GM18519 (cell line): ENCODE results near the gene EEF1AKMT1.

Experiments
- ATAC-seq: cut with Tn5 transposase; IDR thresholded peaks from one replicate; pipeline ENCODE4 v1.9.1; 2021; ENCODE audit warnings: mild to moderate bottlenecking, moderate library complexity; ENCODE audit not compliant: unreplicated experiment, low FRiP score

EEF1AKMT1 gene, protein sequence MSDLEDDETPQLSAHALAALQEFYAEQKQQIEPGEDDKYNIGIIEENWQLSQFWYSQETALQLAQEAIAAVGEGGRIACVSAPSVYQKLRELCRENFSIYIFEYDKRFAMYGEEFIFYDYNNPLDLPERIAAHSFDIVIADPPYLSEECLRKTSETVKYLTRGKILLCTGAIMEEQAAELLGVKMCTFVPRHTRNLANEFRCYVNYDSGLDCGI

DNA sequence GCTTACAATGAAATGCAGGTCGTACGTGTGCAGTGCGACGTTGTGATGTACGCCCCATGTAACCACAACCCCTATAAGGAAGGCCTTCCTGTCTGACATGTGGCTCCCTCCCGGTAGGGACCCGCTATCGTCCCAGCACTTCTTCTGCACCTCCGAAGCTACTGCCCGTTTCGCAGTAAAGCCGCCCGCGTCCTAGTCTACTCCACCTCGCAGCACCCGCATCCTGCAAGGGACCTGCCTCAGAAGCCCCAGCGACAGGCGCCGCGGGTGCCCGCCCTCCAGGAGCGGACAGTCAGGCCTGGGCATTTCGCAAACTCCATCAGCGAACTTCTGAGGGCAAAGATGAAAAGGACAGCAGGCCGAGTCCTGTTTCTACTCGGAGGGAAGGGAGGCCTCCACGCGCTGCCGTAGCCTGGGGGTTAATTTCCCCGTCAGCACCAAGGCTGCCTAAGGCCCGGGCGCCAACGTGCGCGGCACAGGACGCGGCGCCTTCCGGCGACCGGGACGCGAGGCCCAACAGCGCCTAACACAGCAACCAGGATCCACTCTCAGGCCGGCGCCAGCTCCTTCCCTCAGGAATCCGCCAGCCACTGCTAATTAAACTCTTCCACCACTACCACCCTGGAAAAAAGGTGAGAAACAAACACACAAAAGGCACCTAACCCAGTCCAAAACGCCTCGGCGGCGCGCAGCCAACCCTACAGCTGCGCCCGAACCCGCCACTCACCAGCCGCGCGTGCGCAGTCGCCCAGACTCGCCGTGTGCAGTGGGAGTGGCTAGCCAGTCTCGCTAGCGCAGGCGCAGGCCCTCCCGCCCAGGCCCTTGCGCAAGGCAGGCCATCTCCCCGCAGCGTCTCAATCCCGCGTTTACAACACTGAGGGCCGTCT lies at the start of gene EEF1AKMT1:
Gene EEF1AKMT1 (minus strand): TSS at position 768 of the 887 bp plus-strand sequence. CDS start 16,363 bp downstream, outside the sequence.
- peak; percentile 87 for ATAC-seq

DNA sequence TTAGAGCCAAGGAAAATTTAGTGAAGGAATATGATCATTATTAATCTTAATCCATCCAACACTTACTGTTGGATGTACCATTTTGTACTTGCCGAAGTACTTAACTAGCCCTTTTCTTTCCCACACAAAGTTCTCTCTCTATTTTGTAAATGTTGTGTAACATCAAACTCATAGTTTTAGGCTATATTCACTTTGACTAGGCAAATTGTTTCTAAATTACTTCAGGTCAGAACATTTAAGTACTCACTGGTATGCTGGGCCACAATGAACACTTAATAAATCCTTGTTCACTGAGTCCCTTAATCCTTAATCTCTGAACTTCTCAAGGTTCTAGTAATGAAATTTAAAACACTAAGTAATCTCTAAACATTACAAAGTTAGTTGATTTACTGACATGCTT lies 49.3 kb upstream of the EEF1AKMT1 start:
- no peak for ATAC-seq

DNA sequence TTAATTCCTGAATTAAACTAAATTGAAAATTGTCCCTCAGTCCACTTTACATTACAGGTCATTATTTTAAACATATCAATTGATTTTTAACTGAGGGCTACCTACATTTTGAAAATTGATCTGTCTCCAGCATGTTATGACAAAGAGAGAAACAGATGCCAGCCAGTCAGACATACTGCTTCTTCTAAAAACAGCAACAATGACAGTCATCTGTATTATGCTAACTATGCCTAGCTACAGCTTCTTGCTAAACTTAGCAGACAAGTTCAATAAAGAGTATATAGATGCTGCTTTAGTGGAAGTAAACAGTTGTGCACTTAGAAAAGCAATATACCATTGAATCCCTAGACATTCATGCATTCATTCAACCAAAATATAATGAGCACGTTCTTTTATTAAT lies 48.6 kb upstream of the EEF1AKMT1 start:
- no peak for ATAC-seq

DNA sequence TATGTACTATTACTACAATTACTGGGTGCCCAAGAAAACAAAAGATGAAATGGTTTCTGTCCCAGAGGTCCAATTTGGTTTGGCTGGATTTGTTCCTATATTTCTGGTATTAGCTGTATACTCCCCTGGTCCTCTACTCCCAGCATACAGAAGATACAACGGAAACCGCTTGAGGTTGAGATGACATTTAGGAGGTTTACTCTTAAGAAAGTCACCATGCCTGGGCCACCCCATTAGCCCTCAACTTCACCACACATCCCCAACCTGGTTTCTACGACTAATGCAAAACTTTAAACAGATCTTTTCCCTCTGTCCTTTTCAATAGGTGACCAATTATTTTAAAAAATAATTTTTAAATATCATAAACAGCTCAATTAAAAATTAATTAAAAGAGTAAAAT lies 46.0 kb upstream of the EEF1AKMT1 start:
- ATAC-seq = no peak

DNA sequence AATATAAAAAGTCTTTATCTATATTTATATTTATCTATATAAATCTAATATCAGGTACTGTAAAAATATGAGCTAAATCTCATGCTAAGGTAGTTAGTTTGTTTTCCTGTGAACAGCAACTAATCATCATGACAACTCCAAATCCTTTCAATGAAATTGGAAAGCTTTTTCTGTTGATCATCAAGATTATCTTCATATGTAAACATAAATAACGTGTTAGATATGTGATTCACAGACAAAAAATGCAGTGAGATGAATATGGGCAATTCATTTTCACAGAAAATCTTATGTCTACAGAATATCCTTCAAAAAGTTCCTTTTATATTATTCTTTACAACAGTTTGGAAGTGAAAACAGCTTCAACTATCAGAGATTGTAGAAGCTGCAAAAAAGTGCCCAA lies 41.7 kb upstream of the EEF1AKMT1 start:
- no peak for ATAC-seq

DNA sequence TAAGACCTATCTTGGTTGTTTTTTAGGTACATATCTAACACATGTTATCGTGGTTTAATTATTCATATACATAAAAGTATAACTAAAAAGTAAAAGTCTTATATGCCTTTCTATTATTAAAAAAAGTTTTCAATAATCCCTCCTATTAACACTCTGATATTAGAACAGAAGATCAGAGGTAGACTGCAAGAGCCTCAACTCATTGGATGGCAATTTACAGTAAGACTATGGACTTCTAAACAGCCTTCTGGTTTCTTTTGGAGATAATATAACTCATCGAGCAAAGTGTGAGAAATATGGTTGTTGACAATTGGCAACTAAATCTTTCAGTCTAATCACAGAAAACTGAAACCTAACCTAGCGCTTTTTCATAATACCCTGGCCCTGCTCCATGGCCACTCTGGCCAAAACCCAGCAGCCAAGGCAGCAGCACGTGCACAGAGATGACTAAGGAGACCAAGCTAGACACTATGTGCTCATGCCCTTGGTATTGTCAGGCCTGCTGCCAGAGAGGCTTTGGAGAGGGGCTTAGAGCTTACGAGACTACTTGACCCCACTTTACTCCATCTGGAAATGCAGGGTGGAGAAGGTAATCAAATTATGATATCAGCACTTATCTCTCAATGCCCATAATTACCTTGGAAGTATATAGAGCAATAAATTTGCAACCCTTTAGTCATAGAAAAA lies 40.6 kb upstream of the EEF1AKMT1 start:
- ATAC-seq = no peak

DNA sequence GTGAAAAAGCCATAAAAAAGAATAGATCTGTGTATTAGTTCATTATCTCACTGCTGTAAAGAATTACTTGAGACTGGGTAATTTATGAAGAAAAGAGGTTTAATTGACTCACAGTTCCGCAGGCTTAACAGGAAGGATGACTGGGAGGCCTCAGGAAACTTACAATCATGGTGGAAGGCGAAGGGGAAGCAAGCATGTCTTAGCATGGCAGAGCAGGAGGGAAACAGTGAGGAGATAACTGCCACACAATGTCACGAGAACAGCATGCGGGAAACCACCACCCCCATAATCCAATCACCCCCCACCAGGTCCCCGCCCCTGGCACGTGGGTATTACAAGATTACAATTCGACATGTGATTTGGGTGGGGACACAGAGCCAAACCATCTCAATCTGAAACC lies 39.1 kb upstream of the EEF1AKMT1 start:
- ATAC-seq = no peak

DNA sequence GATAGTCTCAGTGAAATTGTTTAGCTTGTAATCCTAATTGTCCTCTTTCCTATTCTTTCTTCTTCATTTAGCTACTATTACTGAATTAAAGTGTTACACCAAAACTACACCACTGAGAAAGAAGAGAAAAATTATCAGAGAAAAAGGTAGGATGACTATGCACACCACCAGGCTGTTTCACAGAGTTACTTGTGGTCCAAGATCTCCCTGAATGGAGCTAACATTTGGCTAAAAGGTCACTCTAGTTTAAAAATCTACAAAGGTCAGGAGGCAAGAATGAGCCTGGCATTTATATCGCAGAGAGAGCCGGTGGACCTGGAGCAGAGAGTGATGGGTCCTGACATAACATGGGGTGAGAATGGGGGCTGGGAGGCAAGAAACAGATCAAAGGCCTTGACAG lies 37.0 kb upstream of the EEF1AKMT1 start:
- ATAC-seq = no peak

DNA sequence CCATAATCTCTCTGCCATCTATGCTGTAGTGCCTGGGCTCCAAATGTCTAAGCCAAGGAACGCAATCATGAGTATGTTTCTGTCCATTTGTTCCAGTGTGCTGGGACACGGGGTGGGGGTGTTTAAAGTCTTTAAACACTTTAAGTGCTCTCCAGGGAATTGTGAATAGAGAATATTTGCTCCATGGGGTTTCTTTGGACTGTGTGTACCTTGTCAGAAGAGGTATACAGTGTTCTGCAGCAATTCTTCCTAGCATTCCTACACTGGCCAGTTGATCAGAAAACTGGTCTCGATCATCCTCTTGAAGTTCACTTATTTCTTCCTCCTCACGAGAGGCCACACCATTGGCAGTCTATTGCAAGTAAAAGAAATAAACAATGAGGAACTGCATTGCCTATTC lies 35.1 kb upstream of the EEF1AKMT1 start:
- ATAC-seq = no peak

DNA sequence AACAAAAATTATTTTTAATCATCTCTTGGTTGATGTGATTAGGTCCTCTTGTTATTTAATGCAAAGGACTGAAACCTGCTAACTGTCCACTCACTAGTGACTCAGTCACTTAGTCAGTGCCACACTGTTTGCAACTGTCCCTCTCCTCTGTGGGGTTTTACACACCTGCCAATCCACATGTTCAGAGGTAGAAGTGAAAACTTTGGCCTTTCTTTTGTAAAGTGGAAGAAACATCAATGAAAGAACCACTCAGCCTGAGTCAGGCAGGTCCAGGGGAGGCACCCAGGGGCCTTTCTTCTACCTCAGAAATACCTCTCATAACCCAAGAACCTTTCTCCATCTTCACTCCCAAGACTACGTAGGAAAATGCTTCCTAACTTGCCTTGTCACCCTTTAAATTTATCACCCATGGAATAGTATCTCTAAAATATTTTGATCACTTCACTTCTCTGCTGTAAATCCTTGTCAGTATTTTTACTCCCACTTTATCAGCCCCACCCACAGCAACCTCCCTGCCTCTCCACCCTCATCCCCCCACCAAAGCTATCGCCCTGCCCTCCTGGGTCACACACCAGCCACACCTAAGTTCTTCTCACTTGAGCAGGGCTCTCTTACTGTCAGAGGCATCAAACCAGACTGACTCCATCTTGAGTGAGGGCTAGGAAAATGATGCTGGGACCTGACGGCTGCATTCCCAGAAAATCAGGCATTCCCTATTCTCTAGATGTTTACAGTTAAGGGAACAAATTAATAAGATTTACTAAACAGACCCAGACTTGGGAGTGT lies 29.6 kb upstream of the EEF1AKMT1 start:
- ATAC-seq = no peak

DNA sequence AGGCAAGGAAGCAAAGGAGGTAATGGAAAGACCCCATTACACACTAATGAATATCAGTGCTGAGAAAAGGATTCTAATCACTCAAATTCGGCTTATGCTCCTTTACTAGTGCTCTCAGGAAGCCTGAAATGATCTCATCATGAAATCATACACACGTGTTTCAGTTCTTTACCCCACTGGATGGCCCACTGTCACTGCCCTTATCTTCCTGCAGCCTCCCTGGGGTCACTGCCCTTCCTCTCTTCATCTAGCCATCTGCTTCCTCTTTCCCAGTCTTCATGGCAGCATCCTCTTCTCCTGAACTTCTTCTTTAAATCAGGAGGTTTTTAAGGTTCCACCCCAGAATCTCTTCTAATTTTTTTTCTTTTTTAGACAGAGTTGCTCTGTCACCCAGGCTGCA lies 27.9 kb upstream of the EEF1AKMT1 start:
- no peak for ATAC-seq

DNA sequence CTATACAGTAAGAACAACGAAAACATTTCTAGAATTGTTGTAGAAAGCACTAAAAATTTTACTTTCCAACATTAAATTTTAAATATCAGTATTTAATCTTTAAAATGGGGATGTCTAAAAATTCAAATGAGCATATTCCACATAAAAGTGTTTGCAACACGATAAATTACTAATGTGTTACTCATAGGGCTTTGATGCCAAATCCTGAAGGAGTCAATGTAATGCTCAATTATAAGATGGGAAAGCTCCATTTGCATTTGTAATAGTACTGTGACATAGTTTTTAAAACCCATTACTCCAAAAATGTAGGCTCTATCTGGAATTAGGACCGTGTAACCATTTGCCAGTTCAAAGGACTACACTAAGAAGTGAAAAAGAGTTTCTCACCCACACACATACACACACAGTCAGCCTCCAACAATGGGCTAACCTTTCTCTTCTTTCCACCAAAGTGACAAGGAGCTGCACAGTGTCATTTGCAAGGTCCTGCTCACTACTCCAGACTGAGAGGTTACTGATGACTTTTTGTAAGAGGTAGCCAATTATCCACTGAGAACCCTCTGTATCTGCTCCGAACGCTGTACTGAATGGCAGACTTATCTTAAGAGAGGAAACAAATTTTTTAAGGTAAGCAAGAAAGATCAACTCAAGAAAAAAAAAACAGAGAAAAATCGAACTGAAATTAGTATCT lies 26.1 kb upstream of the EEF1AKMT1 start:
- ATAC-seq = no peak

DNA sequence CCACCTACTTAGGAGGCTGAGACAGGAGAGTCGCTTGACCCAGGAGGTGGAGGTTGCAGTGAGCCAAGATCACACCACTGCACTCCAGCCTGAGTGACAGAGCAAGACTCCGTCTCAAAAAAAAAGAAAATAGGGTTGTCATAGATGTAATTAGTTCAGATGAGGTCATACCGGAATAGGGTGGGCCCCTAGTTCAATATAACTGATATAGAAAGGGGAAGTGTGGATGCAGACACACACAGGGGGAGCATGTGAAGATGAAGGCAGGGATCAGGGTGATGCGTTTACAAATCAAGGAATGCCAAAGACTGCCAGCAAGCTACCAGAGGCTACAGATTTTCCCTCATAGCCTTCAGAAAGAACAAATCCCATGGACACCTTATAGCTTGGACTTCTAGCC lies 24.3 kb upstream of the EEF1AKMT1 start:
- ATAC-seq = no peak

DNA sequence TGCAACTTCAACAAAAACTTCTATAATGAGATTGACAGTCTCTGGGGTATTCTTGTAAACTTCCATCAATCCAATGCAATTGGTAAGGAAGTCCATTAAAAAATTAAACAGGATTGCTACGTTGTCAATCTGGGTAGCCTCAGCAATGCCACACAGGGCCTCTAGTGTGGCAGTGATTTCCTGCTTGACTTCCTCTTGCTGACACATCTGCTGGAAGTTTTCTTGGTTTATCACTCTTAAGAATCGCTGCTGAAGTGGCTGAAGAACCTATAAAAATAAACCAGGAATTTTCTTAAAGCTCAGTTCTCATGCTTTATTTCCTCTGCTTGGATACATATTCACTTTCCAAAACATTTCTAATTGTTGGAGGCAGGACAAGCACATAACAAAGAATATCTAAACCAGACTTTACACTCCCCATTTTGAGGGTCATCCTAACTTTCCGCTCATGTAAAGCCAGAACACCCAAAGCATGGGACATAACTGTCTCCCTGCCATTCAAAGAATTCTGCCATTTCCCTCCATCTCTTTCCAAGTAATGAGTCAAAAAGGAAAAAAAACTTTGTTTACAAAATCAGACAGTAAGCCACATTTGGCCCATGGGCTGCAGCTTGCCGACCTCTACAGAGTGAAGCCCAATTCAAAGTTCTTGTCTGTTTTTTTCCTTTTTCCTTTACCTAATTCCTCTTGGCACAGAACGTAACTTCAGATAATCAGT lies 23.2 kb upstream of the EEF1AKMT1 start:
- ATAC-seq = no peak

DNA sequence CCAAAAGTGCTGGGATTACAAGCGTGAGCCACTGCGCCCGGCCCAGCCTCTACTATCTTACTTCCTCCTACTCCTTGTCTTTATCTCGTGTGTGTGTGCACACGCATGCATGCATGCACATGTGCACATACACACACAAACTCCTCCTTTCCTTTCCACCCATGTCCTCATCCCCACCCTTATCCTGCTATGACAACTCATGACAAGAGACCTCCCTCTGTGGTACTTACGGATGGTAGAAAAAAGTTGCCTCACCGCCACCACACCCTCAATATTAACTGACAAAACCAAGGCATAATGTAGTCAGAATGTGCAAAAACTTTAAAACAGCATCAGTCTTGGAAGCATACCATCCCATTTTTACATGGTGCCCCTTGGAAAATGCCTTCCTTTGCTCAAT lies 15.9 kb upstream of the EEF1AKMT1 start:
- no peak for ATAC-seq

DNA sequence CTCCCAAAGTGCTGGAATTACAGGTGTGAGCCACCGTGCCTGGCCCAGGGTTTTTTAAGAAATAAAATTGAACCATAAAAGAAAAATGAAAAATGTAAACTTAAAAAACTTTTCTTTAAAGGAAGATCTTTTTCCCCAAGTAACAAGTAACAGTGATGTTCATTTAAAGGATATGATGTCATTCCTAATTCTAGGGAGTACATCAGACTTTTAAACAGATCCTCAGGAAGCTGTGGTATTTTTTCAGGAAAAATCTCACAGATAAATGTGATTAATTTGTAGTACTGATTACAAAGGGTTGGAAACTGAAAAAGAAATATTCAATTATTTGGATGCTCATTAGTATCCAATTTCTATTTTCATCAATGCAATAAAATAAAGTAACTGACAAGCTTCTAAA lies 14.6 kb upstream of the EEF1AKMT1 start:
- ATAC-seq = no peak

DNA sequence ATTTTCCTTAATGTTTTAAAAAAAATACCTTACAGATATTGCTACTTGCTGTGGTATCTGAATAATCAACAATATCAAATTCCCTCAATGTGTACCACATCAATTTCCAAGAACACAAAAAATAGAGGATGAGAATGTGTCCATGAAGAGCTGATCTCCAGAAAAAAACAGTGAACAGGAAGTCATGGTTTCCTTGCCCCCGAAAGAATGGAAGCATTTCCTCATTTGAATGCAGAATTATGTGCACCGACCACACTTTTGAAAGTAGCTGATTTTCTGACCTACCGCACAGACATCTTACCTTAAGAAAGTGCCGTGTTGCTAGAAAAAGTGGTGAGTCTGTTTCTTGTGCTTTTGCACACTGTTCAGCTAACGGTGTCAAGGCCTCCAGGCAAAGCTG lies 13.4 kb upstream of the EEF1AKMT1 start:
- ATAC-seq = no peak

DNA sequence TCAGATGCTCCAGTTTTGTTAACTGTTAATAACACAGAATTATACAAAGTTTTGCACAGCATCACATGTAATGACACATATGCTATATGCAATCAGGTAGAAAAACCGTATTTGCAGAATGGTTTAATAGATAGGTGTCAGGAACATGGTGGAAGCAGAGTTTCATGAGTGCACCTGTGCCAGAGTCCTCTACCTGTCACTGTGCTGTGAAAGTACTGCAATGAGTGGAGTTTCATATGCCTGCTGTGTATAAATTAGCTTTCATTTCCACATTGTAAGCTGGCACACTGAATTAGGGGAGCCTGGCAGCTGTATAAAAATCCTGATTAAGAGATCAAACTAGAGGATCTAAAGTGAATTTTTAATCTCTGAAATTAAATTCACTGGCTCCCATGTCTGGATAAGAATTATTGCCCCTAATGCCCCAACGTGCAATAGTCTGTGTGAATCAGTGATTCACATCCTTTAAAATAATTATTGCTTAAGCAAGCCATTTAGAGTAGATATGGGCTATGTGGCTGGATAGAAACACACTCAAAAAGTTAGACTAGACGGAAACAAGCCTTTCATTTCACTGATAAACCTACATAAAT lies 8.5 kb upstream of the EEF1AKMT1 start:
- no peak for ATAC-seq

DNA sequence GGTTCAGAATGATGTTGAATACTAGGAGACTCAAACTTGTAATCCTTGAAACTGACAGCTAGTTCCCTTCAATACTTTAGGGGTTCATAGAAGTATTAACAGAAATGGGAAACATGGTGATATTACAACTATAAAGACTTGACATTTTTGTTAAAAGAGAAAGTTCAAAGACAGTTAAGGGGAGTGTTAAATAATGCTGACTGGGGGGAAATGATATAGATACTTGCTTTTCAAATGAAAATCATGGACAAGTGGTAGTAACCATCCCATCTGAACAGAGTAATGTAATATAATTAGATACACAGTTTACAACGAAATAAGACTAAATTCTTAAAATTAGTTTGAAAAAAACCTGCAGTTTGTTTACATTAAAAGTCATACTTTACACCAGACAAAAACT lies 6.6 kb upstream of the EEF1AKMT1 start:
- no peak for ATAC-seq
